ENCODE measurements around the gene DAGLB.
"Not testable (repeated sequence)": the region's sequence is repeated elsewhere in the genome, so short reads cannot be mapped to it uniquely, and the experiment has no call there.

DAGLB gene

GRCh38 chr7:6380310-6381095 is 67.3 kb downstream of the DAGLB start:
- ChIA-PET POLR2A (no interaction called here), CTCF (no interaction called here)
- DNase-seq (ENCODE audit: extremely low spot score): no peak
- no peak for TF ChIP-seq ARNT (IDR thresholded peaks at IDR 0.05)
- TF ChIP-seq NFRKB (IDR thresholded peaks at IDR 0.05): no peak
- no peak for TF ChIP-seq CTBP1 (IDR thresholded peaks at IDR 0.05; ENCODE audit: borderline replicate concordance)
- no peak for TF ChIP-seq SUZ12 (IDR thresholded peaks at IDR 0.05)
- TF ChIP-seq BHLHE40 (IDR thresholded peaks at IDR 0.05; ENCODE audit: borderline replicate concordance): no peak
- no peak for TF ChIP-seq SP1 (IDR thresholded peaks at IDR 0.05)

DNA sequence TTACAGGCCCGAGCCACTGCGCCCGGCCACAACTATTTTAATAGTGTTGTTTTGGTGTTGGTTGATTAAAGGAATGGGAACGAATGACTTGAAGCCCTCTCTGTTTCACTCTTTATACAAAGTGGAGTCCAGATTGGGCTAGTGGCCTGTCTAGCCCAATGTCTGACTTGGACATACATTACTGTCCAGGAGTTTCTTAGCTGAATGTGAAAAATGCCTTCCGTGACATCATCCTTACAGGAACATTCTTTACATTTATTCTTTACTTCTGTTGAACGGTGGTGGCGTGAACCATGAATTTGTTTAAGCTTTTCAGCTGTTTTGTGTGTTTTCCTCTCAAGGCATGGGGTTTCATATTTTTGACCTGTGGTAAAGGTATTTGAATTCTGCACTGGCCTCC is 67.9 kb downstream of the DAGLB start:
- CTCF ChIA-PET: no interaction called here

DNA sequence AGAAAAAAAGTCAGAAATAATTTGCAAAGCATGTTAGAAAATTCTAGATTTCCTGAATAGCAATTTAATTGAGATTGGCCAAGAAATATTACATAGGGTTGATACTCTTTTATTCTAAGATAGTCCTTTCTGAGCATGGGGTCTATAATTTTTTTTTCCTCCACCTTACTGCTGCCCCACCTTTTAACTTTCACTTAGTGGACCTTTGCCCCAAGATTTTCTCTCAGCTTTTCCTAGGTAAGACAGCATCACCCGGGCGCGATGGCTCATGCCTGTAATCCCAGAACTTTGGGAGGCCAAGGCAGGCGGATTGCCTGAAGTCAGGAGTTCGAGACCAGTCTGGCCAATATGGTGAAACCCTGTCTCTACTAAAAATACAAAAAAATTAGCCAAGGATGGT is 69.2 kb downstream of the DAGLB start:
- DNase-seq (ENCODE audit: extremely low spot score); POLR2A ChIA-PET; CTCF ChIA-PET: not testable (repeated sequence)

More for the DNA sequence above, 67.9 kb downstream of the DAGLB start:
- no peak for TF ChIP-seq LEF1 (IDR thresholded peaks at IDR 0.05; ENCODE audit: borderline replicate concordance)
- TF ChIP-seq TARDBP (IDR thresholded peaks at IDR 0.05): no peak
- no peak for TF ChIP-seq ARNT (IDR thresholded peaks at IDR 0.05)
- no peak for TF ChIP-seq CTBP1 (IDR thresholded peaks at IDR 0.05; ENCODE audit: borderline replicate concordance)
- TF ChIP-seq SP1 (IDR thresholded peaks at IDR 0.05): no peak
- no peak for TF ChIP-seq BHLHE40 (IDR thresholded peaks at IDR 0.05; ENCODE audit: borderline replicate concordance)
- no peak for DNase-seq (ENCODE audit: extremely low spot score)
- POLR2A ChIA-PET: no interaction called here

GRCh38 chr7:6376820-6377219 is 70.9 kb downstream of the DAGLB start:
- TF ChIP-seq SP1 (IDR thresholded peaks at IDR 0.05) (no peak), NFRKB (IDR thresholded peaks at IDR 0.05) (no peak), CTBP1 (IDR thresholded peaks at IDR 0.05; ENCODE audit: borderline replicate concordance) (no peak), BHLHE40 (IDR thresholded peaks at IDR 0.05; ENCODE audit: borderline replicate concordance) (no peak), TARDBP (IDR thresholded peaks at IDR 0.05) (no peak), L3MBTL2 (conservative IDR thresholded peaks at IDR 0.05) (no peak)
- POLR2A ChIA-PET: interaction anchor here (0.6 to 1.0 kb wide), 2 partner anchors 27 to 75 kb away, joined by 3 read pairs; no protein-coding TSS in a partner anchor
- DNase-seq (ENCODE audit: extremely low spot score): no peak
- CTCF ChIA-PET: no interaction called here

DNA sequence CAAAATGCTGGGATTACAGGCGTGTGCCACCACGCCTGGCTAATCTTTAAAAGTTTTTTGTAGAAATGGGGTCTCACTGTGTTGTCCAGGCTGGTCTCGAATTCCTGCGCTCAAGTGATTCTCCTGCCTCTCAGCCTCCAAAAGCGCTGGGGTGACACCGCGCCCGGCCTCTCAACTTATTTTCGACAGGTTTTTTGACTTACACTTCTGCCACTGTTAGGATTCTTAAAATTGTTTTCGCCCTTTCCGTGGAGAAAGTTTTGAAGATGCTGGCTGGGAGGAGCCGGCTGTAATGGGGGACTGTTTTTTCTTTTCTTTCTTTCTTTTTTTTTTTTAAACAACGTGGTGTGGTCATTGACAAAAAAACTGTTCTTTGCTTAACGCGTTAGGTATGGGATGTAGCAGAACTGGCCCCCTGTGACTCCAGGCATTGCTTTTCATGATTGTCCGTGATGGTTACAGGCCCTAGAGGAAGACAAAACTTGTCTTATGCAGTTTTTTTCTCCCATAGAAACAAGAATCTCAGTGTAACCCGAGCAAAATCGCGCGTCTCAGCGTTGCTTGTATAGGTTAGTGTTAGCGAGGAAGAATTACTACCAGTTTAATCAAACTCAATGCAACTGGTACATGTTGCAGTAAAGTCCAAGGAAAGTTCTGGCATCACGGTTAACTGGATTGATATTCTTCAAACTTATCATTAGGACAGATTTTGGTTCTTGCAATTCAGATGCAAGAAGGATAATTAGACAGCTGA is 72.2 kb downstream of the DAGLB start:
- no peak for DNase-seq (ENCODE audit: extremely low spot score)
- TF ChIP-seq SUZ12 (IDR thresholded peaks at IDR 0.05) (no peak), ARNT (IDR thresholded peaks at IDR 0.05) (no peak), FOXA1 (IDR thresholded peaks at IDR 0.05) (no peak), NFRKB (IDR thresholded peaks at IDR 0.05) (no peak), SP1 (IDR thresholded peaks at IDR 0.05) (no peak), FOXK2 (IDR thresholded peaks at IDR 0.05) (no peak), BHLHE40 (IDR thresholded peaks at IDR 0.05; ENCODE audit: borderline replicate concordance) (no peak), CTBP1 (IDR thresholded peaks at IDR 0.05; ENCODE audit: borderline replicate concordance) (no peak), L3MBTL2 (conservative IDR thresholded peaks at IDR 0.05) (no peak), ELF4 (IDR thresholded peaks at IDR 0.05) (no peak), TARDBP (IDR thresholded peaks at IDR 0.05) (no peak), FOXM1 (IDR thresholded peaks at IDR 0.05; ENCODE audit: borderline replicate concordance) (no peak), HDGF (IDR thresholded peaks at IDR 0.05; ENCODE audit: borderline replicate concordance) (no peak), ZNF384 (IDR thresholded peaks at IDR 0.05) (no peak; the same call in 1 of the 2 replicates), PKNOX1 (IDR thresholded peaks at IDR 0.05) (no peak)
- POLR2A ChIA-PET: no interaction called here
- CTCF ChIA-PET: no interaction called here

- no peak for TF ChIP-seq ZNF384 (IDR thresholded peaks at IDR 0.05)
- no peak for TF ChIP-seq SP1 (IDR thresholded peaks at IDR 0.05)
- TF ChIP-seq ARNT (IDR thresholded peaks at IDR 0.05): no peak
- TF ChIP-seq L3MBTL2 (conservative IDR thresholded peaks at IDR 0.05): no peak
- TF ChIP-seq FOXA1 (IDR thresholded peaks at IDR 0.05): no peak
- no peak for TF ChIP-seq PKNOX1 (IDR thresholded peaks at IDR 0.05)
- no peak for TF ChIP-seq HDGF (IDR thresholded peaks at IDR 0.05; ENCODE audit: borderline replicate concordance)
- TF ChIP-seq CTBP1 (IDR thresholded peaks at IDR 0.05; ENCODE audit: borderline replicate concordance): no peak
- no peak for TF ChIP-seq FOXM1 (IDR thresholded peaks at IDR 0.05; ENCODE audit: borderline replicate concordance)
- no peak for TF ChIP-seq NFRKB (IDR thresholded peaks at IDR 0.05)
- TF ChIP-seq FOXK2 (IDR thresholded peaks at IDR 0.05): no peak
- DNase-seq (ENCODE audit: extremely low spot score): no peak
- ChIA-PET CTCF (no interaction called here), POLR2A (no interaction called here)
Measured at GRCh38 chr7:6367701-6368211, 80.0 kb downstream of the DAGLB start.

DNA sequence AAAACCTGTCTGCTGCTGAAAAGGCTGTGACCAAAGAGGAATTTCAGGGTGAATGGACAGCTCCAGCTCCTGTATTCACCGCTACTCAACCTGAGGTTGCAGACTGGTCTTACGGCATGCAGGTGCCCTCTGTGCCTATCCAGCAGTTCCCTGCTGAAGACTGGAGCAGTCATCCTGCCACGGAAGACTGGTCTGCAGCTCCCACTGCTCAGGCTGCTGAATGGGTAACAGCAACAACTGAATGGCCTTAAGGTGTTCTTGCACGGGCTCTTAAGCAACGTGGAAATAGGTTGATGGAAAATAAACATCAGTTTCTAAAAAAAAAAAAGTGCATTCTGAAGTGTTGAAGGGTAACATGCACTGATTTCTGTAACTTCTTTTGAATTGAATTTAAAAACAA is 82.3 kb downstream of the DAGLB start:
- ChIA-PET POLR2A (no interaction called here), CTCF (no interaction called here)
- no peak for TF ChIP-seq LEF1 (IDR thresholded peaks at IDR 0.05; ENCODE audit: borderline replicate concordance)
- TF ChIP-seq BHLHE40 (IDR thresholded peaks at IDR 0.05; ENCODE audit: borderline replicate concordance): no peak
- TF ChIP-seq ELF4 (IDR thresholded peaks at IDR 0.05): no peak
- TF ChIP-seq FOXA1 (IDR thresholded peaks at IDR 0.05): no peak
- no peak for TF ChIP-seq FOXK2 (IDR thresholded peaks at IDR 0.05)
- TF ChIP-seq FOXM1 (IDR thresholded peaks at IDR 0.05; ENCODE audit: borderline replicate concordance): no peak
- DNase-seq (ENCODE audit: extremely low spot score): no peak

Data from HEK293T (cell line).